Ovary (tissue), 9 donors: ENCODE data around the gene IDUA. TPM values are rescaled to one million over a fixed set of nuclear protein-coding genes. Genes with fewer than 3 reads are reported as not detected.

ENCODE experiments used
- DNase-seq, 5 donors: peaks; one replicate each; pipeline ENCODE4 v3.0.0-alpha.2; 2019 to 2020
- H3K27ac ChIP-seq, 2 donors: fragments of 200-600 bp; one replicate each; pipeline versions ENCODE4 v1.5.1 to v1.8.0; 2019 to 2022
- H3K27me3 ChIP-seq: fragments of 200-600 bp; one replicate; pipeline ENCODE4 v1.8.0; 2022
- H3K36me3 ChIP-seq: fragments of 200-600 bp; sonication (generic); one replicate; pipeline ENCODE4 v1.5.1; 2019
- H3K4me1 ChIP-seq: one replicate; pipeline ENCODE4 v1.8.1; 2013; ENCODE audit warnings: mild to moderate bottlenecking, moderate library complexity; ENCODE audit not compliant: insufficient read depth
- H3K4me3 ChIP-seq: fragments of 200-600 bp; sonication (generic); one replicate; pipeline ENCODE4 v1.5.1; 2017
- H3K9me3 ChIP-seq, 2 donors: fragments of 200-600 bp in 1 of 2; sonication (generic) in 1 of 2; one replicate each; pipeline versions ENCODE4 v1.5.1 to v1.8.1; 2013 to 2019; ENCODE audit warnings: mild to moderate bottlenecking in 1 of 2, moderate library complexity in 1 of 2
- EP300 ChIP-seq: sonication (generic); formaldehyde crosslinking; IDR thresholded peaks from one replicate; pipeline ENCODE4 v1.6.1; 2017; ENCODE audit warnings: antibody characterized with exemption
- POLR2A ChIP-seq: fragments of 450-650 bp; IDR thresholded peaks from one replicate; pipeline ENCODE4 v1.6.1; 2017; ENCODE audit warnings: antibody characterized with exemption, mild to moderate bottlenecking, moderate library complexity
- WGBS, 3 donors: extraction: QIAGEN DNeasy Blood & Tissue Kit in 1 of 3; methylation state at CpG; one replicate each; pipeline versions ENCODE4 v1.1.5 to v1.1.7; 2013 to 2017; 5-methylcytosine and 5-hydroxymethylcytosine counted together
- intact Hi-C, 4 donors: fragments of 100-400 bp; cut with DNase I; formaldehyde crosslinking; loops; one replicate each; pipeline versions ENCODE4 v1.11.0 to v1.15.1; 2022 to 2023
- polyA plus RNA-seq, 2 donors: library from polyadenylated mRNA; stranded (reverse); fragments of 200-250 nt in 1 of 2; fragments of 350-450 nt in 1 of 2; fragmentation: Illumina TruSeq in 1 of 2; extraction: RNeasy Lipid Tissue Mini Kit (QIAGEN cat#74804) in 1 of 2; gene quantifications; one replicate each; pipeline ENCODE4 v1.2.3, GENCODE V29; 2013 to 2014
- total RNA-seq, 7 donors: library from RNA; depleted of rRNA in 2 of 7; stranded (reverse); fragments of >200 nt in 2 of 7; fragmentation: NEBNext Ultra II Directional in 3 of 7; extraction: Animal tissue kit (Norgen Biotek cat#: 25700) in 3 of 7; gene quantifications; one replicate each; pipeline versions ENCODE4 v1.1.0 to v1.2.4, GENCODE V29; 2016 to 2023
- TF ChIP-seq, protein P1 (sequence below), 3 donors: fragments of 450-650 bp in 2 of 3; fragments of 200-600 bp in 1 of 3; IDR thresholded peaks; one replicate each; pipeline versions ENCODE4 v1.5.1 to v1.8.0; 2016 to 2022; ENCODE audit warnings: antibody characterized with exemption in 3 of 3, mild to moderate bottlenecking in 1 of 3
- donor health status: DM: no; HTN: no; CAD: no; lungs with moderate emphysema.
- donor health status: DM: no; HTN: no; CAD: no.
- donor health status: Bipolar disorder and iron deficiency.
- donor health status: DM: yes; HTN: yes; CAD: no.
- donor health status: DM: no; HTN: no; CAD: no.
- donor health status: DM: yes; HTN: yes; CAD: no.

Gene IDUA
- total and polyA plus RNA-seq, 9 donors, result 3.1 to 49.1 (median 31.8) TPM

DNA sequence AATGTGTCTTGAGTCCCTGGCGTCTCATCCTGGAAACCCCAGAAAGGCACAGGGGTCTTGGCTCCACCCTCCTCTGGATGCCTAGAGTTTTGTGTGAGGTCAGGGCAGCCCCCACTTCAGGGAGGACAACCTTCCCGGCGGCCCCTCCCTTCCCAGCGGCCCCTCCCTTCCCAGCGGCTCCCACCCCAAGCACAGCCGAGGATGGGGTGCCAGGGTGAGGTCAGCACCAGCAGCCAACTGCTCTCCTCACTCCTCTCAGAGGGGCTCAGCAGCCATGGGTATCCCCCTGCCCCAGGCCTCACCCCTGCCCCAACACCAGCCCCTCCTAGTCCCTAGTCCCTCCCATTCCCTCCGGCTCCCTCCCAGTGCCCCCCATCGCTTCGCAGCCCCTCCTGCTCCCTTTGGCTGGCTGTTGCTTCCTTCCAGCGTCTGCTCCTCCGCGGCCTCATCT is 30.9 kb upstream of the IDUA start:
- no peaks in the 10 kb centered on the region for H3K36me3 ChIP-seq
- 74 to 81% (median 77%) methylated on average over 11 to 12 of the region's 12 CpGs for WGBS, 3 donors

DNA sequence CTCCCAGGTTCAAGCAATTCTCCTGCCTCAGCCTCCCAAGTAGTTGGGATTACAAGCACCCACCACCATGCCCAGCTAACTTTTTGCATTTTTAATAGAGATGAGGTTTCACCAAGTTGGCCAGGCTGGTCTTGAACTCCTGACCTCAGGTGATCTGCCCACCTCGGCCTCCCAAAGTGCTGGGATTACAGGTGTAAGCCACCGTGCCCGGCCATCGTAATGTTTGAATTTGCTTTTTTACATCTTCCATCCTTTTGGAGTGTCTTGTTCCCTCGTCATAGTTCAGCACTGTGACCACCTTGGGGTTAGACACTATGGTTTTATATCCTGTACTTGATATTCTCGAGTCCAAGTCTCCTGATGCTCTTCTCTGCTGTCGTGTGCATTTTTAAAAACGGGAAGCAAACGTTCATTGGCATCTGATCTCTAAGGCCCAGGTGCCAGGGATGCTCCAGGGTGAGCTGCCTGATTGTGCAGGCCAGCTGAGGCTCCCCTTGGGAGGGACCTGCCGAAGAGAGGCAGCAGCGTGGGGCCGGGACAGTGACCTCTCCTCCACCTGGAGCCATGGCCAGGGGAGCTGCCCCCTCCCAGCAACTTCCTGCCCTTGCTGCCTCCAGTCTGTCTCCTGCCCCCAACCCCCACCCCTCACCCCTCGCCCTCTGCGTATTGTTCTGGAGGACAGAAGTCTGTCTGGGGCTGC is 30.2 kb upstream of the IDUA start:
- no peaks in the 10 kb centered on the region for H3K36me3 ChIP-seq
- H3K4me1 ChIP-seq, result no peaks in the 10 kb centered on the region
- intact Hi-C loops, result no loop called here
- H3K9me3 ChIP-seq, result no peaks in the 10 kb centered on the region
- H3K4me3 ChIP-seq, result no peak overlapping the region
- peak in 1 of 5 donors; percentile 13 for DNase-seq
- WGBS, 3 donors, result 75 to 83% (median 81%) methylated on average over 14 of the region's 14 CpGs
- TF ChIP-seq EP300 (no peak), POLR2A (no peak)
- TF ChIP-seq, protein P1, sequence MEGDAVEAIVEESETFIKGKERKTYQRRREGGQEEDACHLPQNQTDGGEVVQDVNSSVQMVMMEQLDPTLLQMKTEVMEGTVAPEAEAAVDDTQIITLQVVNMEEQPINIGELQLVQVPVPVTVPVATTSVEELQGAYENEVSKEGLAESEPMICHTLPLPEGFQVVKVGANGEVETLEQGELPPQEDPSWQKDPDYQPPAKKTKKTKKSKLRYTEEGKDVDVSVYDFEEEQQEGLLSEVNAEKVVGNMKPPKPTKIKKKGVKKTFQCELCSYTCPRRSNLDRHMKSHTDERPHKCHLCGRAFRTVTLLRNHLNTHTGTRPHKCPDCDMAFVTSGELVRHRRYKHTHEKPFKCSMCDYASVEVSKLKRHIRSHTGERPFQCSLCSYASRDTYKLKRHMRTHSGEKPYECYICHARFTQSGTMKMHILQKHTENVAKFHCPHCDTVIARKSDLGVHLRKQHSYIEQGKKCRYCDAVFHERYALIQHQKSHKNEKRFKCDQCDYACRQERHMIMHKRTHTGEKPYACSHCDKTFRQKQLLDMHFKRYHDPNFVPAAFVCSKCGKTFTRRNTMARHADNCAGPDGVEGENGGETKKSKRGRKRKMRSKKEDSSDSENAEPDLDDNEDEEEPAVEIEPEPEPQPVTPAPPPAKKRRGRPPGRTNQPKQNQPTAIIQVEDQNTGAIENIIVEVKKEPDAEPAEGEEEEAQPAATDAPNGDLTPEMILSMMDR (IDR thresholded peaks at IDR 0.05), result no peak
- H3K27me3 ChIP-seq, result no peaks in the 10 kb centered on the region
- H3K27ac ChIP-seq, result no peak overlapping the region

More for the DNA sequence above, 30.9 kb upstream of the IDUA start:
- peak in 1 of 5 donors; percentile 9 for DNase-seq
- H3K9me3 ChIP-seq, result no peaks in the 10 kb centered on the region
- H3K4me1 ChIP-seq, result no peaks in the 10 kb centered on the region
- no peak overlapping the region for H3K4me3 ChIP-seq
- TF ChIP-seq POLR2A (no peak), EP300 (no peak)
- TF ChIP-seq, protein P1 (IDR thresholded peaks at IDR 0.05), result no peak
- no peak overlapping the region for H3K27ac ChIP-seq
- intact Hi-C loops, result no loop called here
- no peaks in the 10 kb centered on the region for H3K27me3 ChIP-seq

DNA sequence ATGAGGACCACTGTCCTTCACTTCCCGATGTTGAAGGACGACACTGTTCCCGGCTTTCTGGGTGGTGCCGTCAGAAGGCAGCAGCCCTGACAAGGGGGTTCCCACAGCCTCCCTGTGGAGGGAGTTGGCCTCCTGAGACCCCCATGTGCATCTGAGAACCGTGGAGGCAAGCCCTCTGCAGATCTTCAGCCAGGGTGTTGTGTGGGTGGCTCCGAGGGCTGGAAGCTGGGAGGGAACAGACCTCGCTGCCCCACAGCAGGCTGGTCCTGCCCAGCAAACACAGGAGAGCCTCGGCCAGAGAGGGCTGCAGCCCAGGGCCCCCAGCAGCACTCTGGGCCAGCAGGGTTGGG is 29.6 kb upstream of the IDUA start:
- H3K9me3 ChIP-seq, result no peaks in the 10 kb centered on the region
- intact Hi-C loops, result no loop called here
- peak in 1 of 5 donors; percentile 12 for DNase-seq
- no peak overlapping the region for H3K27ac ChIP-seq
- H3K36me3 ChIP-seq, result no peaks in the 10 kb centered on the region
- WGBS, 3 donors, result 66 to 81% (median 74%) methylated on average over 7 to 8 of the region's 8 CpGs
- TF ChIP-seq, protein P1 (IDR thresholded peaks at IDR 0.05), result no peak
- TF ChIP-seq EP300 (no peak), POLR2A (no peak)
- H3K4me3 ChIP-seq, result no peak overlapping the region
- H3K27me3 ChIP-seq, result no peaks in the 10 kb centered on the region
- no peaks in the 10 kb centered on the region for H3K4me1 ChIP-seq

DNA sequence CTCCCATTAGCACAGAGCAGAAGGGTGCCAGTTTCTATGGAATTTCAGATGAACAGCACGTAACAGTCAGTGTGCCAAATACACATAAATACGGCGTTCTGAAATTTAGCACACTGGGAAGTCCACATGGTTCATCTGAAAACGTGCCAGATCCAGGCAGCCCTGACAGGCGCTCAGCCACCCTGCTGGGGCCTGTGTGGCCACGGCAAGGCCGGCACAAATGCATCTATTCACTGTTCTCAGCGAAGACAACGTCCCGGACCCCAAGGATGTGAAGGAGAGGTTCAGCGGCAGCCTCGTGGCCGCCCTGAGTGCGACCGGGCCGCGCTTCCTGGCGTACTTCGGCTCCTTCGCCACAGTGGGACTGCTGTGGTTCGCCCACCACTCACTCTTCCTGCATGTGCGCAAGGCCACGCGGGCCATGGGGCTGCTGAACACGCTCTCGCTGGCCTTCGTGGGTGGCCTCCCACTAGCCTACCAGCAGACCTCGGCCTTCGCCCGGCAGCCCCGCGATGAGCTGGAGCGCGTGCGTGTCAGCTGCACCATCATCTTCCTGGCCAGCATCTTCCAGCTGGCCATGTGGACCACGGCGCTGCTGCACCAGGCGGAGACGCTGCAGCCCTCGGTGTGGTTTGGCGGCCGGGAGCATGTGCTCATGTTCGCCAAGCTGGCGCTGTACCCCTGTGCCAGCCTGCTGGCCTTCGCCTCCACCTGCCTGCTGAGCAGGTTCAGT is 29.1 kb upstream of the IDUA start:
- TF ChIP-seq POLR2A (no peak), EP300 (no peak)
- TF ChIP-seq, protein P1 (IDR thresholded peaks at IDR 0.05), result no peak
- no peak overlapping the region for H3K27ac ChIP-seq
- H3K27me3 ChIP-seq, result no peaks in the 10 kb centered on the region
- H3K4me3 ChIP-seq, result no peak overlapping the region
- no peaks in the 10 kb centered on the region for H3K4me1 ChIP-seq
- no peaks in the 10 kb centered on the region for H3K9me3 ChIP-seq
- intact Hi-C loops, result no loop called here
- peak in 2 of 5 donors; percentile 17 to 25 for DNase-seq
- H3K36me3 ChIP-seq, result no peaks in the 10 kb centered on the region
- WGBS, 3 donors, result 92 to 94% (median 93%) methylated on average over 44 to 45 of the region's 45 CpGs
